B cell (primary cell): ENCODE measurements around the gene TSPAN31. TPM values are rescaled to one million over a fixed set of nuclear protein-coding genes. Genes with fewer than 3 reads are reported as not detected.

Source experiments
- ATAC-seq: fragments of 200-7000 bp; cut with Tn5 transposase; one replicate; pipeline ENCODE4 v1.10.0; 2021; ENCODE audit warnings: low read depth, mild to moderate bottlenecking, moderate number of reproducible peaks, moderate library complexity
- CTCF ChIA-PET: fragments of 350-600 bp; sonication (Branson Sonifier 250); formaldehyde crosslinking; loops from one replicate; lab custom pipeline; 2021; ENCODE audit warnings: antibody characterized with exemption, inconsistent platforms; lab: Charles Lee
- POLR2A ChIA-PET: fragments of 350-600 bp; sonication (Branson Sonifier 250); formaldehyde crosslinking; loops from one replicate; lab custom pipeline; 2021; ENCODE audit warnings: antibody characterized with exemption; lab: Charles Lee
- DNase-seq: peaks from one replicate; pipeline ENCODE4 v3.0.0; 2013
- H2AFZ ChIP-seq: 2 replicates; pipeline ENCODE4 v1.6.1; 2012; ENCODE audit warnings: mild to moderate bottlenecking, low read depth, low read length; ENCODE audit not compliant: insufficient read depth, poor library complexity, severe bottlenecking
- H3K27ac ChIP-seq, 2 donors: 1 replicate in 1 of 2; 2 replicates in 1 of 2; pipeline ENCODE4 v1.5.1; 2012 to 2013; ENCODE audit warnings: low read length in 2 of 2, mild to moderate bottlenecking in 2 of 2, moderate library complexity in 1 of 2
- H3K27me3 ChIP-seq, 4 experiments: fragments of 200-600 bp in 1 of 4; sonication (generic) in 1 of 4; replicated peaks in 1 of 4; 1 replicate in 2 of 4; 2 replicates in 2 of 4; pipeline versions ENCODE4 v1.6.1 to v1.7.0; 2013 to 2016; ENCODE audit warnings: low read length in 3 of 4, mild to moderate bottlenecking in 2 of 4, mixed read lengths in 1 of 4, moderate library complexity in 1 of 4; ENCODE audit not compliant: insufficient read depth in 4 of 4, control insufficient read depth in 3 of 4; ENCODE audit errors: control extremely low read depth in 1 of 4
- H3K36me3 ChIP-seq, 2 experiments: replicated peaks in 1 of 2; 1 replicate in 1 of 2; 2 replicates in 1 of 2; pipeline versions ENCODE4 v1.6.1 to v1.7.1; 2013; ENCODE audit warnings: low read length in 1 of 2; ENCODE audit not compliant: insufficient read depth in 2 of 2, control insufficient read depth in 1 of 2; ENCODE audit errors: control extremely low read depth in 1 of 2, extremely low read depth in 1 of 2
- H3K4me1 ChIP-seq, 2 donors: fragments of 200-600 bp in 1 of 2; sonication (generic) in 1 of 2; 1 replicate in 1 of 2; 2 replicates in 1 of 2; pipeline versions ENCODE4 v1.5.1 to v1.6.1; 2013 to 2017; ENCODE audit warnings: low read length in 2 of 2; ENCODE audit not compliant: control insufficient read depth in 2 of 2, insufficient read depth in 2 of 2
- H3K4me2 ChIP-seq: replicated peaks from 2 replicates; pipeline ENCODE3; 2012; ENCODE audit warnings: mild to moderate bottlenecking, low read depth, low read length; ENCODE audit not compliant: poor library complexity, severe bottlenecking
- H3K4me3 ChIP-seq, 5 experiments: fragments of 200-600 bp in 1 of 5; sonication (generic) in 1 of 5; 1 replicate in 3 of 5; 2 replicates in 2 of 5; pipeline versions ENCODE4 v1.5.1 to v1.7.0; 2011 to 2016; ENCODE audit warnings: low read length in 4 of 5, mild to moderate bottlenecking in 4 of 5, low read depth in 2 of 5, control low read depth in 1 of 5, moderate library complexity in 1 of 5; ENCODE audit not compliant: insufficient read depth in 1 of 5; ENCODE audit errors: control extremely low read depth in 1 of 5, extremely low read depth in 1 of 5
- H3K79me2 ChIP-seq: fragments of 200-600 bp; sonication (generic); one replicate; pipeline ENCODE4 v1.6.0; 2016; ENCODE audit warnings: low read length; ENCODE audit not compliant: control insufficient read depth, insufficient read depth
- H3K9ac ChIP-seq: fragments of 200-600 bp; sonication (generic); 2 replicates; pipeline ENCODE4 v1.6.1; 2017; ENCODE audit warnings: mild to moderate bottlenecking, low read length, moderate library complexity
- H3K9me3 ChIP-seq, 3 donors: one replicate each; pipeline versions ENCODE4 v1.6.1 to v1.7.1; 2013; ENCODE audit warnings: low read length in 2 of 3; ENCODE audit not compliant: control insufficient read depth in 2 of 3, insufficient read depth in 1 of 3; ENCODE audit errors: control extremely low read depth in 1 of 3
- H4K20me1 ChIP-seq: 2 replicates; pipeline ENCODE4 v1.6.0; 2012; ENCODE audit warnings: mild to moderate bottlenecking, low read length; ENCODE audit not compliant: insufficient read depth, control insufficient read depth, poor library complexity, severe bottlenecking
- H3K27ac Mint-ChIP-seq: one replicate; pipeline ENCODE4 v1.8.0; 2021; ENCODE audit warnings: mixed read lengths
- H3K27me3 Mint-ChIP-seq: one replicate; pipeline ENCODE4 v1.8.0; 2021; ENCODE audit warnings: mixed read lengths
- H3K4me1 Mint-ChIP-seq: one replicate; pipeline ENCODE4 v1.8.0; 2021; ENCODE audit warnings: mixed read lengths
- H3K4me3 Mint-ChIP-seq: one replicate; pipeline ENCODE4 v1.8.0; 2021; ENCODE audit warnings: mixed read lengths
- H3K9me3 Mint-ChIP-seq: one replicate; pipeline ENCODE4 v1.8.0; 2022; ENCODE audit warnings: mixed read lengths; ENCODE audit not compliant: insufficient read depth
- EZH2 ChIP-seq: IDR thresholded peaks from 2 replicates; pipeline ENCODE4 v1.6.1; 2012; ENCODE audit warnings: borderline replicate concordance, low read depth, mild to moderate bottlenecking, moderate library complexity, low read length; ENCODE audit not compliant: insufficient read depth, poor library complexity, severe bottlenecking
- WGBS: methylation state at CpG from one replicate; pipeline ENCODE4 v1.1.5; 2013; ENCODE audit warnings: missing lambda C conversion rate; ENCODE audit not compliant: insufficient coverage; 5-methylcytosine and 5-hydroxymethylcytosine counted together
- intact Hi-C: fragments of 100-400 bp; cut with micrococcal nuclease; formaldehyde crosslinking; loops from one replicate; pipeline ENCODE4 v1.10.0; 2022
- polyA plus RNA-seq: library from polyadenylated mRNA; depleted of rRNA; stranded (reverse); fragments of >200 nt; gene quantifications from 2 replicates; pipeline ENCODE4 v1.2.3, GENCODE V29; 2012
- total RNA-seq, 2 donors: library from RNA; stranded (reverse); fragments of 120-200 nt in 1 of 2; gene quantifications; 1 replicate in 1 of 2; 2 replicates in 1 of 2; pipeline versions ENCODE4 v1.2.3 to v1.2.4, GENCODE V29; 2013 to 2022
- TF ChIP-seq, protein P1 (sequence below): fragments of 200-600 bp; IDR thresholded peaks from one replicate; pipeline ENCODE4 v1.8.0; 2022; ENCODE audit warnings: antibody characterized with exemption, mild to moderate bottlenecking

Gene TSPAN31
- total and polyA plus RNA-seq, 2 donors (not counting 1 experiment from before 2014, with no cell fraction given), result 24.0 to 29.6 TPM

DNA sequence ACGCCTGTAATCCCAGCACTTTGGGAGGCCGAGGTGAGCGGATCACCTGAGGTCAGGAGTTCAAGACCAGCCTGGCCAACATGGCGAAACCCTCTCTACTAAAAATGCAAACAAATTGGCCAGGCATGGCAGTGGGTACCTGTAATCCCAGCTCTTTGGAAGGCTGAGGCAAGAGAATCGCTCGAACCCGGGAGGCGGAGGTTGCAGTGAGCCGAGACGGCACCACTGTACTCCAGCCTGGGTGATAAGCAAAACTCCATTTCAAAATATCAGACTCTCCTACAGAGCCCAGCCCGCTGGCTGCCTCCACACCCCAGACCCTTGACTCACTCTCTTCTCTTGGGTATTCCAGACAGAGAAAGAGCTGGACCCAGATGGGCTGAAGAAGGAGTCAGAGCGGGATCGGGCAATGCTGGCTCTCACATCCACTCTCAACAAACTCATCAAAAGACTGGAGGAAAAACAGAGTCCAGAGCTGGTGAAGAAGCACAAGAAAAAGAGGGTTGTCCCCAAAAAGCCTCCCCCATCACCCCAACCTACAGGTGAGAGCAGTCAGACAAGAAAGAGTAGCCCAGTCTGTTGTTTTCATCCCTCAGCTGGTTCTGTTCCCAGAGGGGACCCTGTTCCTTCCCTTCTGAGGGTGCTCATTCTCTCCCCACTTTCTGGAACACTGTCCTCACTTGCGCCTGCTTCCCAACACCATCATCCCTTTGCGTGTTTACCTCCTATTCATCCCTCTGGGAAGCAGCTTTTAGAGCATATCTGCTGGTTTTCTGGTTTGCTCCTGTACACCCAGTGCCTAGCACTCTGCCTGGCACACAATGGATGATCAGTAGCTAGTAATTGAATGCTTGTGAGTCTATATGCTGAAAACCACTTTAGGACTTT is 26.0 kb upstream of the TSPAN31 start:
- Histone ChIP-seq H3K9ac (no peak overlapping the region), H4K20me1 (peaks cover 29% of the 10 kb centered on the region), H3K4me3 (no peak overlapping the region), H3K27ac (no peak overlapping the region), H3K79me2 (peaks cover 4% of the 10 kb centered on the region), H3K4me1 (peaks cover 13 to 19% of the 10 kb centered on the region in 2 donors), H3K27me3 (no peaks in the 10 kb centered on the region), H3K9me3 (no peaks in the 10 kb centered on the region), H2AFZ (no peak overlapping the region), H3K36me3 (peaks cover 3 to 62% of the 10 kb centered on the region in 2 experiments), H3K4me2 (no peak overlapping the region)
- no peak overlapping the region for H3K27ac Mint-ChIP-seq
- intact Hi-C loops, result no loop called here
- CTCF ChIA-PET, result no interaction called here
- H3K4me3 Mint-ChIP-seq, result no peak overlapping the region
- H3K27me3 Mint-ChIP-seq, result no peaks in the 10 kb centered on the region
- 96% methylated on average over 8 of the region's 15 CpGs for WGBS
- DNase-seq (no peak), ATAC-seq (no peak)
- no peaks in the 10 kb centered on the region for H3K9me3 Mint-ChIP-seq
- POLR2A ChIA-PET, result interaction anchor here (0.6 kb wide), 1 partner anchor 967 kb away, joined by 7 read pairs; no protein-coding TSS in a partner anchor
- H3K4me1 Mint-ChIP-seq, result peaks cover 14% of the 10 kb centered on the region
- TF ChIP-seq, protein P1, sequence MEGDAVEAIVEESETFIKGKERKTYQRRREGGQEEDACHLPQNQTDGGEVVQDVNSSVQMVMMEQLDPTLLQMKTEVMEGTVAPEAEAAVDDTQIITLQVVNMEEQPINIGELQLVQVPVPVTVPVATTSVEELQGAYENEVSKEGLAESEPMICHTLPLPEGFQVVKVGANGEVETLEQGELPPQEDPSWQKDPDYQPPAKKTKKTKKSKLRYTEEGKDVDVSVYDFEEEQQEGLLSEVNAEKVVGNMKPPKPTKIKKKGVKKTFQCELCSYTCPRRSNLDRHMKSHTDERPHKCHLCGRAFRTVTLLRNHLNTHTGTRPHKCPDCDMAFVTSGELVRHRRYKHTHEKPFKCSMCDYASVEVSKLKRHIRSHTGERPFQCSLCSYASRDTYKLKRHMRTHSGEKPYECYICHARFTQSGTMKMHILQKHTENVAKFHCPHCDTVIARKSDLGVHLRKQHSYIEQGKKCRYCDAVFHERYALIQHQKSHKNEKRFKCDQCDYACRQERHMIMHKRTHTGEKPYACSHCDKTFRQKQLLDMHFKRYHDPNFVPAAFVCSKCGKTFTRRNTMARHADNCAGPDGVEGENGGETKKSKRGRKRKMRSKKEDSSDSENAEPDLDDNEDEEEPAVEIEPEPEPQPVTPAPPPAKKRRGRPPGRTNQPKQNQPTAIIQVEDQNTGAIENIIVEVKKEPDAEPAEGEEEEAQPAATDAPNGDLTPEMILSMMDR, result no peak
- TF ChIP-seq EZH2, result no peak
